GM18499 (cell line): Measurements from ENCODE around the gene USP1.

Experiments
- ATAC-seq: cut with Tn5 transposase; IDR thresholded peaks from one replicate; pipeline ENCODE4 v1.9.1; 2021; ENCODE audit warnings: moderate number of reproducible peaks; ENCODE audit not compliant: insufficient read depth, unreplicated experiment

Gene USP1

GRCh38 chr1:62436466-62437272 lies at the start of gene USP1:
TSS of gene USP1 (plus strand) at chr1:62437049. CDS start at chr1:62439868, 2,819 bp downstream.
- peak; percentile 86 for ATAC-seq

- no peak for ATAC-seq
Measured at GRCh38 chr1:62389531-62389930, 47.3 kb upstream of the USP1 start.

GRCh38 chr1:62390071-62390470 lies 46.8 kb upstream of the USP1 start:
- no peak for ATAC-seq

- ATAC-seq, result no peak
Measured at GRCh38 chr1:62391369-62391971, 45.4 kb upstream of the USP1 start.

GRCh38 chr1:62392951-62393350 lies 43.9 kb upstream of the USP1 start:
- no peak for ATAC-seq

DNA sequence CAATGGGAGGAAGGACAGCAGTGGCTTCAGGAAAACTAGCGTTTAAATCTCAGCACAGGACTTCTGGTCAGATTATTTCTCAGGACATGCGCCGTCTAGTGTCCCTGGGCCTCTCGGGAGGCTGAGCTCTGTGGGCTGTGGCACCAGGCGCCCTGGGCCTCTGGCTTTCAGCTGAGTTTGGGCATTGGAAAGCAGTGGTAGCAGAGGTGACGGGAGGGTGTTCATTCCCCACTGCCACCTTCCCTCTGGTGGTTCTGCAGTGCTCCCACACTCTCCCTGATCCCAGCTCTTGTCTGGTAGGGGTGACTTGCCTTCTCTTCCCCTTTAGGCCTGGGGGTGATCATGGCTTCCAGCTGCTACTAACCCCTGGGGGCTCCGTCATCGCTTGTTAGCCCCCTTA lies 42.2 kb upstream of the USP1 start:
- no peak for ATAC-seq

DNA sequence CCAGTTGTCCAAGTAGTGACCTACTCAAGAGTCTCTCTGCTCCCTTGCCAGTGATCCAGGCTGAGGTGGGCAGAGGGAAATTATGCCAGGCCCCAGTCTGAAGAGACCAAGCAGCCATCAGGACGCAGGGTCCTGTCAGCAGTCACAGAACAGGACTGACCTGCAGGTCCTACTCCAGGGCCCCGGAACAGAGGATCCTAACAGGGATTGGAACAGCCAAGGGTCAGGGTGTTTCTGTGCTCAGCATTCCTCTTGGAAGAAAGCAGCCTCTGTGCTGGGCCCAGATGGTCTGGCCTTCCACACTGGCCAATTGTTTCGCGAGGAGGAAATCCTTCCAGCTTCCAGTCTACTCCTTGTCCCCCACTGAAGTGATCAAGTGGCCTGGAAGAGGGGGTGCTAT lies 41.6 kb upstream of the USP1 start:
- no peak for ATAC-seq

DNA sequence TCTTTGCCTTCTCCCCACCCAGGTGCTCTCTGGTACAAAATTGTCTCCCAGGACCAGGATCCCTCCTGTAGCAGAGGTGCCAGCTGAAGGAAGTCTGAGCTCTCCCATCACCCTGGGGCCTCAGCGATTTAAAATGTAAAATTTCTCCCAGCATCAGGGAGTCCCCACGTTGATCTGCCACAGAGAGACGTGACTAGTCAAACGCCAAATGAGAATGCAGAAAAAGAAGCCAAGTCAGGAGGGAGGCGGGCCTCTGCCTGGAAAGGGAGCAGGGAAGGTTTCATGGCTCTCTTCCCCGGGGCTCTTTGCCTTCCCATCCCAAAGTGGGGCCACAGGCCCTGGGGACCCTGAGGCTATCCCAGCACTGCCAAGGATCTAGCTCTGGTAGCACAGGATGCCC lies 40.0 kb upstream of the USP1 start:
- no peak for ATAC-seq

DNA sequence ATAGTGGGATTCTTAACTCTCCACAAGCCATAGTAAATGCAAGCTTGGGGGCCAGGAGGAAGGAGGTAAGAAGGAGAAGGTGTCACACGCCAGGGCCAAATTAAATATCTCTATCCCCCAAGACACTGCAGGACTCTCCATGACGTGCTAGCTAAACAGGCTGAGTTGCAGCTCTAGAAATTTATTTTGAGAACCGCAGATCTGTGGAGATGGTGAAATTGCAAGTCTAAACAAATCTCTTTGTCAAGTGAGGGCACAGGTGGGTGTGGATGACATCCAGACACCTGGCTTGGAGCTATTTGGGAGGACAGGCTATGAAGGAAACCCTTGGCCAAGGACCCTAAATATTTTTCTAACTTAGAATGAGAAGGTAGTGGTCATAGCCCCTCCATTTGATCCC lies 39.5 kb upstream of the USP1 start:
- ATAC-seq, result no peak

- no peak for ATAC-seq
Measured at GRCh38 chr1:62398377-62398776, 38.5 kb upstream of the USP1 start.

GRCh38 chr1:62401034-62401760 lies 35.7 kb upstream of the USP1 start:
- no peak for ATAC-seq

- no peak for ATAC-seq
Measured at GRCh38 chr1:62405247-62405646, 31.6 kb upstream of the USP1 start.

DNA sequence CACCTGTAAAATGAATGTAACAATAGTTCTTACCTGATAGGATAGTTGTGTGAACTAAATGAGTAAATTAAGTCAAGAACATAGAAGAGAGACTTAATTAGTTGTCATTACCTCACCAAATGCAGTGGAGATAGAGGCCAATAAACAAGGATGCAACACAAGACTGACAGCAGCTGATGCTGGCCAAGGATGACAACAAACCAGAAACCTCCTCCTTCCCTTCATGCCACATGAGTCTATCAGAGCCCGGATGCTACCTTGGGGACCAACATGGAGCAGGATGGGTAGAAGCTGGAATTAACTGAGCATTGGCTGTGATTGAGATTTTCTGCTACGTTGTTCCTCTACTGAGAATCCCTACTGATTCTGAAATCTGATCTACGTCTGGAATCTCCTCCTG lies 30.3 kb upstream of the USP1 start:
- ATAC-seq, result no peak

GRCh38 chr1:62407398-62408009 lies 29.3 kb upstream of the USP1 start:
- ATAC-seq, result no peak

- no peak for ATAC-seq
Measured at GRCh38 chr1:62415687-62416086, 21.2 kb upstream of the USP1 start.

DNA sequence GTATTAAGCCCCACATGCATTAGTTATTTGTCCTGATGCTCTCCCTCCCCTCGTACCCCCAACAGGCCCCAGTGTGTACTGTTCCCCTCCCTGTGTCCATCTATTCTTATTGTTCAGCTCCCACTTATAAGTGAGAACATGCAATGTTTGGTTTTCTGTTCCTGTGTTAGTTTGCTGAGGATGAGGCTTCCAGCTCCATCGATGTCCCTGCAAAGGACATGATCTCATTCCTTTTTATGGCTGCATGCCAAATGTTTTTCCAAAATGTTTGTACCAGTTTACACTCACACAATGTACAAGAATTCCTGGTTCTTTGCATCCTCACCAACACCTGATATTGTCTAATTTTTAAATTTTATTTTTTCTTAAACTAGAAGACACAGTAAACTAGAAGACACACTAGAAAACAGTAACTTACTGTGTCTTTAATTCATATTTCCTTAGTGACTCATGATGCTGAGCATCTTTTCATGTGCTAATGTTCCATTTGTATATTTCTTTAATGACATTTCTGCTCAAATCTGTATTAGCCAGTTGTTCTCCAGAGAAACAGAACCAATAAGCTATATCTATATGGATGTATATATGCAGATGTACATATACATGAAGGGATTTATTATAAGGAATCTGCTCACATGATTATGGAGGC lies 19.4 kb upstream of the USP1 start:
- no peak for ATAC-seq

DNA sequence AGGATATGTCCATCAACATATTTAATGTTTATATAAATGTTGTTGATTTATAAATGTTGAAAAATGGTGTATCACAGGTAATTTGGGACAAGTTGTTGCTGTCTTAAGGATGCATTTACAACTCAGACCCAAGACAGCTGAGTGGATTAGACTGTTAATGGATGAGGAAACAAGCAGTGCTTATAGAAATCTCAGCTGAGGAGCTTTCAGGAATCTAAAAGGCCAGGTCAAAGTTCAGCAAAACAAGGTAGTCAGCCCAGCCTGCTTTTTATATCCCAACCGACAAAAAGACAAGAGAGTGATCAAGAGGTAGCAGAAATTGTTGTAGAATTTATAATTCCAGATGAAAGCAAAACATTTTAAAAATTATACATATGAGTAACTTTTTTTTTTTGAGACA lies 16.6 kb upstream of the USP1 start:
- no peak for ATAC-seq

DNA sequence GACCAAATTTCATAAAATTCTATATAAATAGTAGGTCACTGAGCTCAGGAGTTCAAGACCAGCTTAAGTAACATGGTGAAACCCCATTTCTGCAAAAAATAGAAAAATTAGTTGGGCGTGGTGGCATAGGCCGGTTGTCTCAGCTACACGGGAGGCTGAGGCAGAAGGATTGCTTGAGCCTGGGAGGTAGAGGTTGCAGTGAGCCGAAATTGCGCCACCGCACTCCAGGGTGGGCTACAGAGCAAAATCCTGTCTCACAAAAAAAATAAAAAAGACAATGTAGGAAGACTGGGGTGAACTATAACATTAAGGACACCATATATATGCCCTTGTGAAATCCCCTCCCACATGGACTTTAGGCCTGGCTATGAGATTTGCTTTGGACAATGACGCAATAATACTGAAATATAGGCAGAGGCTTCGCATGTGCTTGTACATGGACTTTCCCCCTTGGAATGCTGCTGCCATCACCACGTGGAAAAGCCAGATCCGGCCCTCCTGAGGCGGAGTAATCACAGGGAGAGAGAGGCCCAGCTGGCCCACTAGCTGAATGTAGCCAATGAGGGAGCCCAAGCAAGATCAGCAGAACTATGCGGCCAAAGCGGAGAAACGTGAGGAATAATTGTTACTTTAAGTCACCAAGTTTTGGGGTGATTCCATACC lies 13.1 kb upstream of the USP1 start:
- ATAC-seq, result no peak

DNA sequence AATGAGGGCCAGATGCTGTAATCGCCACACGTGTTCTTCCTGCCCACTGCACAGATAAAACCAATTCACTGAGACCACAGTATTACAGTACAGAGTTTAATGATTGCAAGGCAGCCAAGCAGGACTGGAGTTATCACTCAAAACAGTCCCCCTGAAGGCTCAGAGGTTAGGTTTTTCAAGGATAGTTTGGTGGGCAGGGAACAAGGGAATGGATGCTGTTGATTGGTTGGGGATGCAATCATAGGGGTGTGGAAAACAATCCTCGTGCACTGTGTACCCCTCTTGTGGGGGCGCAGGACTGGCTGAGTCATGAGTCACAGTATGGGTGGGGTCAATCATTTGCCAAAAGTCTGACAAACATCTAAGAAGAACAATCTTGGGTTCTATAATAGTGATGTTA lies 12.4 kb upstream of the USP1 start:
- no peak for ATAC-seq

- no peak for ATAC-seq
Measured at GRCh38 chr1:62425041-62425440, 11.8 kb upstream of the USP1 start.
